Neural cell (in vitro differentiated cells): Measurements from ENCODE around the gene CCNL2. TPM values are rescaled to one million over a fixed set of nuclear protein-coding genes. Genes with fewer than 3 reads are reported as not detected.

Source experiments
- H2AFZ ChIP-seq: fragments of 200-600, 300-800 bp; sonication (generic), shearing (Covaris generic); 2 replicates; pipeline ENCODE4 v1.6.0; 2014; ENCODE audit warnings: low read depth, mild to moderate bottlenecking, antibody characterized with exemption, low read length, moderate library complexity
- H3F3A ChIP-seq: fragments of 200-600 bp; shearing (Covaris generic); 2 replicates; pipeline ENCODE4 v1.6.1; 2016; ENCODE audit warnings: mild to moderate bottlenecking, moderate library complexity, mixed read lengths, antibody characterized with exemption, low read length; ENCODE audit not compliant: insufficient read depth, poor library complexity, severe bottlenecking
- H3K27ac ChIP-seq: fragments of 200-600, 300-800 bp; sonication (generic), shearing (Covaris generic); 2 replicates; pipeline ENCODE4 v1.5.1; 2014; ENCODE audit warnings: mild to moderate bottlenecking, low read length, moderate library complexity
- H3K27me3 ChIP-seq: fragments of 300-800, 200-600 bp; sonication (generic), shearing (Covaris generic); 2 replicates; pipeline ENCODE4 v1.6.0; 2014; ENCODE audit warnings: mild to moderate bottlenecking, low read depth, low read length, moderate library complexity; ENCODE audit not compliant: insufficient read depth
- H3K36me3 ChIP-seq: fragments of 300-800, 200-600 bp; sonication (generic), shearing (Covaris generic); 2 replicates; pipeline ENCODE4 v1.5.1; 2014; ENCODE audit warnings: mild to moderate bottlenecking, antibody characterized with exemption, low read length, moderate library complexity; ENCODE audit not compliant: insufficient read depth
- H3K4me2 ChIP-seq: fragments of 300-800, 200-600 bp; sonication (generic), shearing (Covaris generic); 2 replicates; pipeline ENCODE4 v1.6.0; 2014; ENCODE audit warnings: mild to moderate bottlenecking, low read length
- H3K4me3 ChIP-seq: fragments of 300-800, 200-600 bp; sonication (generic), shearing (Covaris generic); 2 replicates; pipeline ENCODE4 v1.5.1; 2014; ENCODE audit warnings: mild to moderate bottlenecking, low read length, moderate library complexity
- H3K79me2 ChIP-seq: fragments of 200-600 bp; shearing (Covaris generic); replicated peaks from 2 replicates; pipeline ENCODE4 v1.6.0; 2014; ENCODE audit warnings: mild to moderate bottlenecking, low read length, moderate library complexity; ENCODE audit not compliant: insufficient read depth
- H3K9ac ChIP-seq: fragments of 300-800, 200-600 bp; sonication (generic), shearing (Covaris generic); 2 replicates; pipeline ENCODE4 v1.6.1; 2016; ENCODE audit warnings: mild to moderate bottlenecking, low read length, mixed read lengths
- H3K9me2 ChIP-seq: fragments of 200-600 bp; shearing (Covaris generic); 2 replicates; pipeline ENCODE4 v1.6.1; 2016; ENCODE audit warnings: mild to moderate bottlenecking, low read length, mixed read lengths; ENCODE audit not compliant: insufficient read depth
- H3K9me3 ChIP-seq: fragments of 200-600, 300-800 bp; sonication (generic), shearing (Covaris generic); 2 replicates; pipeline ENCODE4 v1.6.1; 2016; ENCODE audit warnings: mild to moderate bottlenecking, mixed run types, low read length, moderate library complexity, mixed read lengths
- H4K20me1 ChIP-seq: fragments of 200-600 bp; shearing (Covaris generic); 2 replicates; pipeline ENCODE4 v1.6.1; 2016; ENCODE audit warnings: mild to moderate bottlenecking, mixed run types; ENCODE audit not compliant: insufficient read depth
- EP300 ChIP-seq: fragments of 450-650 bp; conservative IDR thresholded peaks from 2 replicates; pipeline ENCODE4 v1.6.1; 2014; ENCODE audit warnings: antibody characterized with exemption, mild to moderate bottlenecking, moderate library complexity; ENCODE audit not compliant: poor library complexity, severe bottlenecking
- EZH2 ChIP-seq: fragments of 200-600, 300-800 bp; shearing (Covaris generic), sonication (generic); IDR thresholded peaks from 2 replicates; pipeline ENCODE4 v1.6.1; 2014; ENCODE audit warnings: antibody characterized with exemption, low read length, borderline replicate concordance, mild to moderate bottlenecking; ENCODE audit not compliant: insufficient read depth, poor library complexity, severe bottlenecking
- MXI1 ChIP-seq: fragments of 450-650 bp; conservative IDR thresholded peaks from 2 replicates; pipeline ENCODE4 v1.6.1; 2014; ENCODE audit warnings: antibody characterized with exemption, mild to moderate bottlenecking; ENCODE audit not compliant: poor library complexity, severe bottlenecking
- POLR2AphosphoS5 ChIP-seq: IDR thresholded peaks from 2 replicates; pipeline ENCODE4 v1.6.1; 2012
- RAD21 ChIP-seq: fragments of 450-650 bp; conservative IDR thresholded peaks from 2 replicates; pipeline ENCODE4 v1.6.1; 2014; ENCODE audit warnings: antibody characterized with exemption, mild to moderate bottlenecking, moderate library complexity
- SMC3 ChIP-seq: fragments of 450-650 bp; conservative IDR thresholded peaks from 2 replicates; pipeline ENCODE4 v1.6.1; 2014; ENCODE audit warnings: antibody characterized with exemption, mild to moderate bottlenecking, moderate library complexity; ENCODE audit not compliant: poor library complexity
- TAF1 ChIP-seq: IDR thresholded peaks from 2 replicates; pipeline ENCODE4 v1.6.1; 2012; ENCODE audit warnings: low read depth
- polyA plus RNA-seq: library from polyadenylated mRNA; depleted of rRNA; stranded (reverse); fragments of >200 nt; gene quantifications from 2 replicates; pipeline ENCODE4 v1.2.3, GENCODE V29; 2014
- TF ChIP-seq, protein P1 (sequence below): fragments of 450-650 bp; IDR thresholded peaks from 2 replicates; pipeline ENCODE4 v1.5.1; 2014; ENCODE audit warnings: antibody characterized with exemption, mild to moderate bottlenecking, moderate library complexity; ENCODE audit not compliant: poor library complexity, severe bottlenecking
- TF ChIP-seq, protein P2 (sequence below): IDR thresholded peaks from 2 replicates; pipeline ENCODE4 v1.6.1; 2012; ENCODE audit warnings: borderline replicate concordance

CCNL2 gene
- polyA plus RNA-seq, 1 donor from 2014 or later: 696 TPM

DNA sequence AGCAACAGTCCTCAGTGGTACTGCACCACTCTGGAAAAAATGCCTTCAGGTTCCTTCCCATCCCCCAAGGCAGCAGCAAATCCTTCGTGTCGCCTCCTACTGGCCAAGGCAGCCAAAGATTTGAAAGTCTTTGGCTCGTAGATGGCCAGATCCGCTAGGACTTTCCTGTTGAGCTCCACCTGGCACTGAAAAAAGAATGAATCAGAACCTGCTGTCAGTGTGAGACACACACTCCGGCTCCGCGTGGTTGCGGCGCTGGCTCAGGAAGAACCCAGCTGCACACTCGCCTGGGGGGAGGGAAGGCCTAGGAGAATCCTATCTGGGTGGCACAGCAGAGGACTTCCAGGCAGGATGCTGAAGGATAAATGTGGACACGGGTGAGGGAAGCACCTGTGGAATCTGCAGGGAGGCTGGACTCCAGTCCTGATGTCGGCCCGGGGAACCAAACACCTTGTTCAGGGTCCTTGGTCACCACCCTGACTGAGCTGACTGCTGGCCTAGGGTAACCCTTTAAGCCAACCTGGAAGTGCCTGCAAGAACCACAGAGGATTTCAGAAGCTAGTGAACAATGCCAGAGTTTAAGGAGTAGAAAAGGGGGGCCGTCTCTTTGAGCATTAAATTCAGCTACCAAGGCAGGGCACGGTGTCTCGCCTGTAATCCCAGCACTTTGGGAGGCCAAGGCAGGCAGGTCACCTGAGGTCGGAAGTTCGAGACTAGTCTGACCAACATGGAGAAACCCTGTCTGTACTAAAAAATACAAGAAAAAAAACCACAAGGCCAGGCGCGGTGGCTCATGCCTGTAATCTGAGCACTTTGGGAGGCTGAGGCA is 3.2 kb upstream of the CCNL2 start:
- H3K9me3 ChIP-seq: no peaks in the 10 kb centered on the region
- peaks cover 41% of the 10 kb centered on the region for H3K79me2 ChIP-seq
- H3K9ac ChIP-seq: no peak overlapping the region
- no peak overlapping the region for H3K4me2 ChIP-seq
- H3K4me3 ChIP-seq: no peak overlapping the region
- no peaks in the 10 kb centered on the region for H3K27me3 ChIP-seq
- H3F3A ChIP-seq: no peaks in the 10 kb centered on the region
- no peaks in the 10 kb centered on the region for H3K36me3 ChIP-seq
- no peaks in the 10 kb centered on the region for H4K20me1 ChIP-seq
- TF ChIP-seq, protein P1, sequence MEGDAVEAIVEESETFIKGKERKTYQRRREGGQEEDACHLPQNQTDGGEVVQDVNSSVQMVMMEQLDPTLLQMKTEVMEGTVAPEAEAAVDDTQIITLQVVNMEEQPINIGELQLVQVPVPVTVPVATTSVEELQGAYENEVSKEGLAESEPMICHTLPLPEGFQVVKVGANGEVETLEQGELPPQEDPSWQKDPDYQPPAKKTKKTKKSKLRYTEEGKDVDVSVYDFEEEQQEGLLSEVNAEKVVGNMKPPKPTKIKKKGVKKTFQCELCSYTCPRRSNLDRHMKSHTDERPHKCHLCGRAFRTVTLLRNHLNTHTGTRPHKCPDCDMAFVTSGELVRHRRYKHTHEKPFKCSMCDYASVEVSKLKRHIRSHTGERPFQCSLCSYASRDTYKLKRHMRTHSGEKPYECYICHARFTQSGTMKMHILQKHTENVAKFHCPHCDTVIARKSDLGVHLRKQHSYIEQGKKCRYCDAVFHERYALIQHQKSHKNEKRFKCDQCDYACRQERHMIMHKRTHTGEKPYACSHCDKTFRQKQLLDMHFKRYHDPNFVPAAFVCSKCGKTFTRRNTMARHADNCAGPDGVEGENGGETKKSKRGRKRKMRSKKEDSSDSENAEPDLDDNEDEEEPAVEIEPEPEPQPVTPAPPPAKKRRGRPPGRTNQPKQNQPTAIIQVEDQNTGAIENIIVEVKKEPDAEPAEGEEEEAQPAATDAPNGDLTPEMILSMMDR: peak; percentile 52
- no peak for TF ChIP-seq RAD21
- no peak for TF ChIP-seq MXI1
- H3K27ac ChIP-seq: no peak overlapping the region
- H2AFZ ChIP-seq: no peak overlapping the region
- no peaks in the 10 kb centered on the region for H3K9me2 ChIP-seq

DNA sequence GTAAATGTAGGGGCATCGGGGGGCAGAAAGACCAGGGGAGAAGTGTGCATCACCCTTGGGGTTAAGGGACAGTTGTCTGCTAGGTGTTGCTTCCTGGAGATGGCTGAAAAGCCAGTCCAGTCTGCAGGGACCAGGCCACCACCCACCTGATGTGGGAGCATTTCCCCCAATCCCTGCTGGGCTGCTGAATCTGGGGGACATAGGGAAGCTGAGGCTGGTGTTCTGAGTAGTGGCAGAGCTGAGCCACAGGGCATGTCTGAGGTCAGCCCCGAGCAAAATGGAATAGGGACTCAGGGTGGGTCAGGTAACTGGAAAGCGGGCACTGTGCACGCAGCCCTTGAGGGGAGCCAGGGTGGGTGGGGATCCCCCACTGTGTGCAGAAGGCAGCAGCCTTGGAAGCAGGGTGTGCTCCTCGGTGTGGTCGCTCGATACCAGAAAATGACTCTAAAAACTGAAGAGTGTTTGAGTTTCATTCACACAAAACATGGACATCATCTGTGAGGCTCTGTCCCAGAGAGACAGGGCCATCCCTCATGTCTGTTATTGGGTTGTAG is 2.4 kb upstream of the CCNL2 start:
- no peaks in the 10 kb centered on the region for H3K27me3 ChIP-seq
- H3K4me3 ChIP-seq: no peak overlapping the region
- no peak overlapping the region for H3K27ac ChIP-seq
- no peaks in the 10 kb centered on the region for H3F3A ChIP-seq
- no peaks in the 10 kb centered on the region for H4K20me1 ChIP-seq
- H2AFZ ChIP-seq: no peak overlapping the region
- H3K4me2 ChIP-seq: no peak overlapping the region
- no peaks in the 10 kb centered on the region for H3K36me3 ChIP-seq
- H3K79me2 ChIP-seq: peaks cover 44% of the 10 kb centered on the region
- no peak overlapping the region for H3K9ac ChIP-seq
- no peaks in the 10 kb centered on the region for H3K9me3 ChIP-seq
- TF ChIP-seq POLR2AphosphoS5 (no peak), RAD21 (no peak), SMC3 (no peak), TAF1 (no peak), EP300 (no peak), MXI1 (no peak), EZH2 (no peak)
- TF ChIP-seq, protein P2, sequence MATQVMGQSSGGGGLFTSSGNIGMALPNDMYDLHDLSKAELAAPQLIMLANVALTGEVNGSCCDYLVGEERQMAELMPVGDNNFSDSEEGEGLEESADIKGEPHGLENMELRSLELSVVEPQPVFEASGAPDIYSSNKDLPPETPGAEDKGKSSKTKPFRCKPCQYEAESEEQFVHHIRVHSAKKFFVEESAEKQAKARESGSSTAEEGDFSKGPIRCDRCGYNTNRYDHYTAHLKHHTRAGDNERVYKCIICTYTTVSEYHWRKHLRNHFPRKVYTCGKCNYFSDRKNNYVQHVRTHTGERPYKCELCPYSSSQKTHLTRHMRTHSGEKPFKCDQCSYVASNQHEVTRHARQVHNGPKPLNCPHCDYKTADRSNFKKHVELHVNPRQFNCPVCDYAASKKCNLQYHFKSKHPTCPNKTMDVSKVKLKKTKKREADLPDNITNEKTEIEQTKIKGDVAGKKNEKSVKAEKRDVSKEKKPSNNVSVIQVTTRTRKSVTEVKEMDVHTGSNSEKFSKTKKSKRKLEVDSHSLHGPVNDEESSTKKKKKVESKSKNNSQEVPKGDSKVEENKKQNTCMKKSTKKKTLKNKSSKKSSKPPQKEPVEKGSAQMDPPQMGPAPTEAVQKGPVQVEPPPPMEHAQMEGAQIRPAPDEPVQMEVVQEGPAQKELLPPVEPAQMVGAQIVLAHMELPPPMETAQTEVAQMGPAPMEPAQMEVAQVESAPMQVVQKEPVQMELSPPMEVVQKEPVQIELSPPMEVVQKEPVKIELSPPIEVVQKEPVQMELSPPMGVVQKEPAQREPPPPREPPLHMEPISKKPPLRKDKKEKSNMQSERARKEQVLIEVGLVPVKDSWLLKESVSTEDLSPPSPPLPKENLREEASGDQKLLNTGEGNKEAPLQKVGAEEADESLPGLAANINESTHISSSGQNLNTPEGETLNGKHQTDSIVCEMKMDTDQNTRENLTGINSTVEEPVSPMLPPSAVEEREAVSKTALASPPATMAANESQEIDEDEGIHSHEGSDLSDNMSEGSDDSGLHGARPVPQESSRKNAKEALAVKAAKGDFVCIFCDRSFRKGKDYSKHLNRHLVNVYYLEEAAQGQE: no peak
- TF ChIP-seq, protein P1: no peak
- H3K9me2 ChIP-seq: no peaks in the 10 kb centered on the region
